Lower leg skin (tissue), 3 donors: ENCODE data around the gene EIF2S1.

Experiments
- CTCF ChIP-seq, 3 donors: fragments of 450-650 bp; IDR thresholded peaks; one replicate each; pipeline ENCODE4 v1.5.1; 2016; ENCODE audit warnings: antibody characterized with exemption in 3 of 3, mild to moderate bottlenecking in 3 of 3, moderate library complexity in 2 of 3
- POLR2A ChIP-seq, 2 donors: fragments of 450-650 bp; IDR thresholded peaks; one replicate each; pipeline ENCODE4 v1.6.1; 2016 to 2017; ENCODE audit warnings: antibody characterized with exemption in 2 of 2, mild to moderate bottlenecking in 1 of 2, moderate library complexity in 1 of 2

DNA sequence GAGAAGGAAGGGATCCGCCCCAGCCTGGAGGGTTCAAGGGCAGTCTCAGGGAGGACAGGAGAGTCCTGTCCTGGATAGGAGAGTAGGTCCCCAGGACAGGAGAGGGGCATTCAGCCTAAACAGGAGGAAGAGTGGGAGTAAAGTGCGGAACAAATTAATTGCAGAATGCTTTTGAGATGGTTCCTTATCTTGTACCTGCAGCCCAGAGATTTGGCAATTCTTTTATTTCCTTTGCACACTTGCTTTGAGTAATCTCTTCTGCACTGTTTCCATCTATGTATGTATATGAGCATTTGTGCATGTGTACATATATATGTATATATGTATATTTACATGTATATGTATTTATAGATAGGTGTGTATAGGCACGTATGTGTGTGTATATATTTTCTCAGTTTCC is 29.1 kb downstream of the EIF2S1 start:
- no peak for TF ChIP-seq CTCF (IDR thresholded peaks at IDR 0.05)
- TF ChIP-seq POLR2A (IDR thresholded peaks at IDR 0.05), result no peak
